ENCODE measurements around the gene AJAP1. TPM values are rescaled to one million over a fixed set of nuclear protein-coding genes. Genes with fewer than 3 reads are reported as not detected.

AJAP1 gene
- total and polyA plus RNA-seq, 3 donors from 2014 or later: 5.0 to 5.8 (median 5.4) TPM

DNA sequence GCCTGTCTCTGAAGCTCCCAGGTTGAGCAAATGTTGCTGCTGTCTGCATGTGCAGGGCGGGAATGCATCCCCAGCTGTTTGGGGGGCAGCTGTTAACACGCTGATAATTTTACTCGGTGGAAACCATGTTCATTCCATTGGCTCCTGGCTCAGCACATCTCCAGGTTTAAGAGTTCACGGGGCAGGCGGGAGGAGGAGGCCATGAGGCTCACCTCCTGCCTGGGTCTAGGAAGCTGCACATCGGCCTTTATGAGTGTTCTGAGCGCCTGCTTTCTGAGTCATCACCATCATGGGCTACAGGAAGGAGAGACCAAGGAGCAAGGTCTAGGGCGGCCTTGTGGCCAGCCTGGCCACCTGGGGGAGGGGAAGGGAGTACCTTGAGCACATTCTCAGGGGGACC lies 29.7 kb downstream of the AJAP1 start:
- 72% methylated on average over 8 of the region's 8 CpGs; no CpG with 5 or more reads in 1 of the 2 donors for WGBS, 2 donors

DNA sequence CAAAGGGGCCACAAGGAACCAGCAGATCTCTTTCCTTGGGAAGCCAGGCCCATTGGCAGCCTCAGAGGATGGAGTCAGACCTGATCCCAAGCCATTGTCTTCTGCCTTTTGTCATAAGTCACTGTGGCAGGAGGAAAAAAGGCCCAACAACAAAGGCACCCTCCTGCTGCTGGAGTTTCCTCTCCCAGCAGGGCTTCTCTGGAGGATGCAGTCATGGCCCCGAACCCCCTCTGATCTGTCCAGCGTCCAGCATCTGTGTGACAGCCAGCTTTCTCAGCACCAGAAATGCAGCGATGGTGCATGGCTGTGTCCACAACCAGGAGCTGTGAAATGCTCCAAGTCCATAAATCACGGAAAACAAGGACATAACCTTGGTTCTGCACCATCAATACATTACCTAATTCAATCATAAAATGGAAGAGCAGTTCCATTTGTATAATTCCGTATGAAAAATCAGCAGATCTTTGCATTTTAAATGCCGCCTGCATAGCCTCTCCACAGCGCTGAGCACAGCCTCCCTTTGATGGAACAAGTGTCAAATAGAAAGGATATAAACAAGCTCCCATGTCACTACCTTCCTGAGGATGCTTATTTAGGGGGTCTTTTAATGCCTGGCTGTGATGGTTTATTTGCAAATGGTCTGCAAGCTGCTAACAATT lies 30.6 kb downstream of the AJAP1 start:
- DNase-seq: no peak
- Histone ChIP-seq H3K4me3 (no peak overlapping the region), H3K27ac (no peak overlapping the region), H3K36me3 (ENCODE audit: low read depth, missing control alignments) (no peaks in the 10 kb centered on the region), H3K27me3 (no peaks in the 10 kb centered on the region), H3K4me1 (no peaks in the 10 kb centered on the region), H3K9me3 (no peaks in the 10 kb centered on the region)
- WGBS, 2 donors: 70 to 76% methylated on average over 6 to 7 of the region's 7 CpGs
- no peak for TF ChIP-seq POLR2A (IDR thresholded peaks at IDR 0.05)
- TF ChIP-seq, protein P1, sequence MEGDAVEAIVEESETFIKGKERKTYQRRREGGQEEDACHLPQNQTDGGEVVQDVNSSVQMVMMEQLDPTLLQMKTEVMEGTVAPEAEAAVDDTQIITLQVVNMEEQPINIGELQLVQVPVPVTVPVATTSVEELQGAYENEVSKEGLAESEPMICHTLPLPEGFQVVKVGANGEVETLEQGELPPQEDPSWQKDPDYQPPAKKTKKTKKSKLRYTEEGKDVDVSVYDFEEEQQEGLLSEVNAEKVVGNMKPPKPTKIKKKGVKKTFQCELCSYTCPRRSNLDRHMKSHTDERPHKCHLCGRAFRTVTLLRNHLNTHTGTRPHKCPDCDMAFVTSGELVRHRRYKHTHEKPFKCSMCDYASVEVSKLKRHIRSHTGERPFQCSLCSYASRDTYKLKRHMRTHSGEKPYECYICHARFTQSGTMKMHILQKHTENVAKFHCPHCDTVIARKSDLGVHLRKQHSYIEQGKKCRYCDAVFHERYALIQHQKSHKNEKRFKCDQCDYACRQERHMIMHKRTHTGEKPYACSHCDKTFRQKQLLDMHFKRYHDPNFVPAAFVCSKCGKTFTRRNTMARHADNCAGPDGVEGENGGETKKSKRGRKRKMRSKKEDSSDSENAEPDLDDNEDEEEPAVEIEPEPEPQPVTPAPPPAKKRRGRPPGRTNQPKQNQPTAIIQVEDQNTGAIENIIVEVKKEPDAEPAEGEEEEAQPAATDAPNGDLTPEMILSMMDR (IDR thresholded peaks at IDR 0.05): no peak
- intact Hi-C loops (cut with DNase I; ENCODE audit: low total_unique reads): no loop called here

More for the DNA sequence above, 29.7 kb downstream of the AJAP1 start:
- H3K27me3 ChIP-seq: no peaks in the 10 kb centered on the region
- no peaks in the 10 kb centered on the region for H3K4me1 ChIP-seq
- no peaks in the 10 kb centered on the region for H3K9me3 ChIP-seq
- H3K27ac ChIP-seq: no peak overlapping the region
- intact Hi-C loops (cut with DNase I; ENCODE audit: low total_unique reads): no loop called here
- no peak overlapping the region for H3K4me3 ChIP-seq
- no peak for DNase-seq
- TF ChIP-seq, protein P1 (IDR thresholded peaks at IDR 0.05): no peak
- TF ChIP-seq POLR2A (IDR thresholded peaks at IDR 0.05): no peak
- no peaks in the 10 kb centered on the region for H3K36me3 ChIP-seq (ENCODE audit: low read depth, missing control alignments)

DNA sequence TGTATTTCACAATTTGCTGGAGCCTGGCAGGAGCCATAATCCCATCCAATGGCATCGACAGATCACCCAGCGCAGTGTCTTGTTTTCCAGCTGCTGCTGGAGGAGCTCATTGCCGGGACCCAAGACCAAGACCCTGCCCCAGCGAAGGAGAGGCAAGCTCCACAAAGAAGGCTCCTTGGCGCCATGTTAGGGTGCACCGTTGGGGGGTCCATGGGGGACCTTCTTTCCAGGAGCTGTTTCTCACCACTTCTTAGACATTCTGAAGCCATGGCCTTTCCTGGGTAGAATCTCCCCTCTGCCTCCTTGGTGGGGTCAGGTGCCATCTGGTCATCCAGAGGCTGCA lies 31.1 kb downstream of the AJAP1 start:
- no peak for DNase-seq
- Histone ChIP-seq H3K36me3 (ENCODE audit: low read depth, missing control alignments) (no peaks in the 10 kb centered on the region), H3K27me3 (no peaks in the 10 kb centered on the region), H3K4me3 (no peak overlapping the region), H3K27ac (no peak overlapping the region), H3K9me3 (no peaks in the 10 kb centered on the region), H3K4me1 (no peaks in the 10 kb centered on the region)
- TF ChIP-seq POLR2A (IDR thresholded peaks at IDR 0.05): no peak
- TF ChIP-seq, protein P1 (IDR thresholded peaks at IDR 0.05): no peak
- intact Hi-C loops (cut with DNase I; ENCODE audit: low total_unique reads): no loop called here
- WGBS, 2 donors: 91 to 100% methylated on average over 3 to 6 of the region's 6 CpGs

DNA sequence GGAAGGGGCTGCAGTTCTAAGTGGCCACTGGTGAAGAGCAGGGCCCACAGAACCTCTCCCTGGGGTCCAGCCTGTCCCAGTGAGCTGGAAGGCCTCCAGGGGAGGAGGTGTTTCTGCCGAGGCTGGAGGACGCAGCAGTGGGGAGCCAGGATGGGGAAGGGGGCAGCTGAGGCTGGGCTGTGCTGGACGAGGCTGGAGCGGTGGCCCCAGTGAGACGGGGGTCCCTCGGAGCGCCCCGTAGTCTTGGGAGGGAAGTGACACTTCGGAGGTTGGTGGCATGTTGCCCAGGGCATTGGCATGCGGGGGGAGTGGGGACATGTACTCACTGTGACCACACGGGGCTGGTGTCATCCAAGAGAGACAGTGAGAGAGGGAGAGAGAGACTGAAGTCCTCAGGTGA lies 33.5 kb downstream of the AJAP1 start:
- no peak for DNase-seq
- TF ChIP-seq, protein P1 (IDR thresholded peaks at IDR 0.05): no peak
- no peak for TF ChIP-seq POLR2A (IDR thresholded peaks at IDR 0.05)
- no peaks in the 10 kb centered on the region for H3K9me3 ChIP-seq
- no peak overlapping the region for H3K4me3 ChIP-seq
- intact Hi-C loops (cut with DNase I; ENCODE audit: low total_unique reads): no loop called here
- H3K27me3 ChIP-seq: no peaks in the 10 kb centered on the region
- no peaks in the 10 kb centered on the region for H3K36me3 ChIP-seq (ENCODE audit: low read depth, missing control alignments)
- 92 to 93% methylated on average over 11 of the region's 11 CpGs for WGBS, 2 donors
- no peaks in the 10 kb centered on the region for H3K4me1 ChIP-seq
- H3K27ac ChIP-seq: no peak overlapping the region

All from testis (tissue), 3 donors.